Measurements from ENCODE around the gene ENAH.

DNA sequence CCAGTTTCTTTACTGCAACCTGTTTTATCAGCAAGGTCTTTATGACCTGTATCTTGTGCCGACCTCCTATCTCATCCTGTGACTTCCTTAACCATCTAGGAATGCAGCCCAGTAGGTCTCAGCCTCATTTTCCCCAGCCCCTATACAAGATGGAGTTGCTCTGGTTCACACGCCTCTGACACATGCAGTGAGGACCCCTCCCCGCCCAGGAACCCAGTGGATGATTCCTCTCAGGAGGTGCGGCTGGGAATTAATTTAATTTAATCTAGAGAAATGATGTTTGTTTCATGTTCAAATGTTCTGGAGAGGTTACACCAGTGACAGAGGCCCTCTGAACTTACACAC, 186.1 kb downstream of the ENAH start:
- TF ChIP-seq, protein P1, sequence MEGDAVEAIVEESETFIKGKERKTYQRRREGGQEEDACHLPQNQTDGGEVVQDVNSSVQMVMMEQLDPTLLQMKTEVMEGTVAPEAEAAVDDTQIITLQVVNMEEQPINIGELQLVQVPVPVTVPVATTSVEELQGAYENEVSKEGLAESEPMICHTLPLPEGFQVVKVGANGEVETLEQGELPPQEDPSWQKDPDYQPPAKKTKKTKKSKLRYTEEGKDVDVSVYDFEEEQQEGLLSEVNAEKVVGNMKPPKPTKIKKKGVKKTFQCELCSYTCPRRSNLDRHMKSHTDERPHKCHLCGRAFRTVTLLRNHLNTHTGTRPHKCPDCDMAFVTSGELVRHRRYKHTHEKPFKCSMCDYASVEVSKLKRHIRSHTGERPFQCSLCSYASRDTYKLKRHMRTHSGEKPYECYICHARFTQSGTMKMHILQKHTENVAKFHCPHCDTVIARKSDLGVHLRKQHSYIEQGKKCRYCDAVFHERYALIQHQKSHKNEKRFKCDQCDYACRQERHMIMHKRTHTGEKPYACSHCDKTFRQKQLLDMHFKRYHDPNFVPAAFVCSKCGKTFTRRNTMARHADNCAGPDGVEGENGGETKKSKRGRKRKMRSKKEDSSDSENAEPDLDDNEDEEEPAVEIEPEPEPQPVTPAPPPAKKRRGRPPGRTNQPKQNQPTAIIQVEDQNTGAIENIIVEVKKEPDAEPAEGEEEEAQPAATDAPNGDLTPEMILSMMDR (conservative IDR thresholded peaks at IDR 0.05 in 1 of 2, IDR thresholded peaks at IDR 0.05 in 1 of 2; ENCODE audit: low read depth in 1 of 2, low read length in 2 of 2): no peak
- TF ChIP-seq EZH2 (IDR thresholded peaks at IDR 0.05; ENCODE audit: low read length, missing control alignments): no peak

All from fibroblast of lung (primary cell).